Loucy (cell line): Measurements from ENCODE around the gene PPP1CA.

ENCODE experiments used
- H2AFZ ChIP-seq: fragments of 200-600 bp; sonication (generic); 2 replicates; pipeline ENCODE4 v1.6.0; 2016; ENCODE audit warnings: antibody characterized with exemption, mild to moderate bottlenecking, low read length, moderate library complexity
- H3F3A ChIP-seq: fragments of 200-600 bp; 2 replicates; pipeline ENCODE4 v1.6.0; 2016; ENCODE audit warnings: antibody characterized with exemption, low read depth, mild to moderate bottlenecking
- H3K27me3 ChIP-seq: fragments of 200-600 bp; sonication (generic); 2 replicates; pipeline ENCODE4 v1.6.1; 2014; ENCODE audit warnings: low read length, mild to moderate bottlenecking; ENCODE audit not compliant: insufficient read depth, poor library complexity, severe bottlenecking
- H3K36me3 ChIP-seq: fragments of 200-600 bp; sonication (generic); 2 replicates; pipeline ENCODE4 v1.6.1; 2016; ENCODE audit warnings: low read length; ENCODE audit not compliant: insufficient read depth
- H3K4me1 ChIP-seq: fragments of 200-600 bp; sonication (generic); 2 replicates; pipeline ENCODE4 v1.5.1; 2014; ENCODE audit warnings: low read length, mild to moderate bottlenecking; ENCODE audit not compliant: insufficient read depth, poor library complexity, severe bottlenecking
- H3K4me2 ChIP-seq: fragments of 200-600 bp; sonication (generic); 2 replicates; pipeline ENCODE4 v1.6.0; 2014; ENCODE audit warnings: antibody characterized with exemption, low read length, low read depth, mild to moderate bottlenecking; ENCODE audit not compliant: poor library complexity, severe bottlenecking
- H3K4me3 ChIP-seq: fragments of 200-600 bp; sonication (generic); 2 replicates; pipeline ENCODE4 v1.5.1; 2014; ENCODE audit warnings: low read length, mild to moderate bottlenecking, mixed read lengths; ENCODE audit not compliant: poor library complexity, severe bottlenecking
- H3K79me2 ChIP-seq: fragments of 200-600 bp; sonication (generic); 2 replicates; pipeline ENCODE4 v1.6.1; 2014; ENCODE audit warnings: low read length; ENCODE audit not compliant: insufficient read depth
- H3K9ac ChIP-seq: fragments of 200-600 bp; sonication (generic); 2 replicates; pipeline ENCODE4 v1.6.0; 2014; ENCODE audit warnings: mild to moderate bottlenecking, low read depth, low read length, moderate library complexity; ENCODE audit not compliant: poor library complexity, severe bottlenecking
- H3K9me2 ChIP-seq: fragments of 200-600 bp; sonication (generic); replicated peaks from 2 replicates; pipeline ENCODE4 v1.6.1; 2016; ENCODE audit warnings: low read depth, low read length, mixed read lengths
- H3K9me3 ChIP-seq: fragments of 200-600 bp; sonication (generic); 2 replicates; pipeline ENCODE4 v1.6.1; 2014; ENCODE audit warnings: mild to moderate bottlenecking, antibody characterized with exemption, low read length, low read depth; ENCODE audit not compliant: insufficient read depth
- H4K20me1 ChIP-seq: fragments of 200-600 bp; sonication (generic); 2 replicates; pipeline ENCODE4 v1.6.0; 2014; ENCODE audit warnings: antibody characterized with exemption, low read length, mild to moderate bottlenecking; ENCODE audit not compliant: insufficient read depth, poor library complexity, severe bottlenecking
- EZH2phosphoT487 ChIP-seq: fragments of 200-600 bp; IDR thresholded peaks from 2 replicates; pipeline ENCODE4 v1.6.1; 2018; ENCODE audit warnings: antibody characterized with exemption, mild to moderate bottlenecking, moderate library complexity, borderline replicate concordance
- TF ChIP-seq, protein P1 (sequence below): fragments of 200-600 bp; sonication (generic); conservative IDR thresholded peaks from 2 replicates; pipeline ENCODE4 v1.5.1; 2014; ENCODE audit warnings: mild to moderate bottlenecking, antibody characterized with exemption, low read length

The PPP1CA gene

DNA sequence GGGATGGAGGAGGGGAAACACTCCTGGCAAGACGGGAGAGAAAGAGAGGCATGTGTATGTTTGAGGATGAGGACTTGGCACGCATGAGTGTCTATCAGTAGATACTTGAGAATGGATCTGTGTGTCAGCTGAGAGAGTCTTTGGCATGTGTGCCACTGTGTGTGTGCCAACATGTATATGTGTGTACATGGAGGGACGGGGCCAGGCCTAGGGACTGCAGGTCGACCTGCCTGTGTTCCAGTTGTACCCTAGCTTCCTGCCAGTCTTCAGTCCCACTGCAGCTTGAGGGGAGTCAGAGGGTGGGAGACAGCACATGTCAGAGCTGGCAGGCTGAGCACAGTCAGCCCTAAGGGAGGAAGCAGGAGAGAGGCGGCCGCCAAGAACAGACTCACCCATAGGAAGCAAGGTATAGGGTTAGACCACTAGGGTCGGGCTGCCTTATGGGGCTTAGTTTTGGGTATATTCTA, 33.9 kb downstream of the PPP1CA start:
- Histone ChIP-seq H3K9me2 (no peaks in the 10 kb centered on the region), H3K4me1 (peaks cover 57% of the 10 kb centered on the region), H3K9ac (no peak overlapping the region), H3K4me3 (no peak overlapping the region), H3K9me3 (no peaks in the 10 kb centered on the region), H3K27me3 (no peaks in the 10 kb centered on the region), H2AFZ (no peak overlapping the region), H4K20me1 (no peaks in the 10 kb centered on the region), H3K4me2 (no peak overlapping the region), H3F3A (no peaks in the 10 kb centered on the region), H3K36me3 (no peaks in the 10 kb centered on the region), H3K79me2 (peaks cover 4% of the 10 kb centered on the region; the same call in 1 of the 2 replicates)
- TF ChIP-seq EZH2phosphoT487, result no peak
- TF ChIP-seq, protein P1, sequence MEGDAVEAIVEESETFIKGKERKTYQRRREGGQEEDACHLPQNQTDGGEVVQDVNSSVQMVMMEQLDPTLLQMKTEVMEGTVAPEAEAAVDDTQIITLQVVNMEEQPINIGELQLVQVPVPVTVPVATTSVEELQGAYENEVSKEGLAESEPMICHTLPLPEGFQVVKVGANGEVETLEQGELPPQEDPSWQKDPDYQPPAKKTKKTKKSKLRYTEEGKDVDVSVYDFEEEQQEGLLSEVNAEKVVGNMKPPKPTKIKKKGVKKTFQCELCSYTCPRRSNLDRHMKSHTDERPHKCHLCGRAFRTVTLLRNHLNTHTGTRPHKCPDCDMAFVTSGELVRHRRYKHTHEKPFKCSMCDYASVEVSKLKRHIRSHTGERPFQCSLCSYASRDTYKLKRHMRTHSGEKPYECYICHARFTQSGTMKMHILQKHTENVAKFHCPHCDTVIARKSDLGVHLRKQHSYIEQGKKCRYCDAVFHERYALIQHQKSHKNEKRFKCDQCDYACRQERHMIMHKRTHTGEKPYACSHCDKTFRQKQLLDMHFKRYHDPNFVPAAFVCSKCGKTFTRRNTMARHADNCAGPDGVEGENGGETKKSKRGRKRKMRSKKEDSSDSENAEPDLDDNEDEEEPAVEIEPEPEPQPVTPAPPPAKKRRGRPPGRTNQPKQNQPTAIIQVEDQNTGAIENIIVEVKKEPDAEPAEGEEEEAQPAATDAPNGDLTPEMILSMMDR, result no peak

GRCh38 chr11:67366961-67367760, 34.5 kb downstream of the PPP1CA start:
- Histone ChIP-seq H3K9me2 (no peaks in the 10 kb centered on the region), H2AFZ (no peak overlapping the region), H3K4me1 (peaks cover 56% of the 10 kb centered on the region), H3K4me2 (no peak overlapping the region), H4K20me1 (no peaks in the 10 kb centered on the region), H3K4me3 (no peak overlapping the region), H3K36me3 (no peaks in the 10 kb centered on the region), H3K27me3 (no peaks in the 10 kb centered on the region), H3K79me2 (peaks cover 4% of the 10 kb centered on the region; the same call in 1 of the 2 replicates), H3K9me3 (no peaks in the 10 kb centered on the region), H3F3A (no peaks in the 10 kb centered on the region), H3K9ac (no peak overlapping the region)
- TF ChIP-seq, protein P1, result no peak
- TF ChIP-seq EZH2phosphoT487, result no peak

DNA sequence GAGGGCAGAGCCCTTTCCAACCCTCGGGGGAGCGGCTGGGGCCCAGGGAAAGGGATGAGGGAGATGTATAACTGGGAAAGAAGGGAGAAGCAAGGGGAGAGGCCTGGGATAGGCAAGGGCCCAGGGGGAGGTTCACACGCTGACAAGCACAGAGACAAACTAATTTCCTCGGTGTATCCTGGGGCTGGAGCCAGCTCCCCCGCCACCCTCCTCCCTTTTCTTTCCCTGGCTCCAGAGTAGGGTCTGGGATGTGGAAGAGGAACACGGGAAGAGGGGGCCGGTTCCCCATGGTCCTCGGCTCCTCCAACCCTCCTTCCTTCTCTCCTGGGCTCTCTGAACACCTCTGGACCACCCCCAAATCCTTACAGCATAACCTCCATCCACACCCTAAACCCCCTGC, 35.1 kb downstream of the PPP1CA start:
- no peak overlapping the region for H2AFZ ChIP-seq
- H3K79me2 ChIP-seq, result peaks cover under 1% of the 10 kb centered on the region; the same call in 1 of the 2 replicates
- H3K4me3 ChIP-seq, result no peak overlapping the region
- TF ChIP-seq, protein P1, result no peak
- TF ChIP-seq EZH2phosphoT487, result no peak
- no peaks in the 10 kb centered on the region for H4K20me1 ChIP-seq
- no peaks in the 10 kb centered on the region for H3K27me3 ChIP-seq
- no peaks in the 10 kb centered on the region for H3K9me3 ChIP-seq
- peaks cover 49% of the 10 kb centered on the region for H3K4me1 ChIP-seq
- no peaks in the 10 kb centered on the region for H3K9me2 ChIP-seq
- H3K9ac ChIP-seq, result no peak overlapping the region
- no peaks in the 10 kb centered on the region for H3K36me3 ChIP-seq
- no peaks in the 10 kb centered on the region for H3F3A ChIP-seq
- no peak overlapping the region for H3K4me2 ChIP-seq
